MCF 10A (cell line): ENCODE data around the gene NFIB. TPM values are rescaled to one million over a fixed set of nuclear protein-coding genes. Genes with fewer than 3 reads are reported as not detected.

ENCODE experiments used
- BruUV-seq: library from RNA; stranded (reverse); fragments of 400-500 nt; replicated peaks from 2 replicates; lab custom pipeline; 2021; lab: Mats Ljungman, UMichigan
- CTCF ChIA-PET: fragments of 300-600 bp; sonication (Branson Sonifier 250); formaldehyde crosslinking; extraction: SDS; loops from one replicate; lab custom pipeline; 2021; ENCODE audit warnings: antibody characterized with exemption, inconsistent platforms; lab: Yijun Ruan, JAX
- POLR2A ChIA-PET: fragments of 300-600, 350-650 bp; sonication (Branson Sonifier 250); formaldehyde crosslinking; extraction: SDS; loops from one replicate; lab custom pipeline; 2020; ENCODE audit warnings: antibody characterized with exemption, inconsistent platforms; lab: Yijun Ruan, JAX
- DNase-seq: peaks from one replicate; pipeline ENCODE4 v3.0.0-alpha.2; 2018; ENCODE audit not compliant: unreplicated experiment
- H3K27ac Mint-ChIP-seq: one replicate; pipeline ENCODE4 v1.8.0; 2022; ENCODE audit warnings: mild to moderate bottlenecking, low read depth, mixed read lengths; ENCODE audit not compliant: unreplicated experiment
- H3K27me3 Mint-ChIP-seq: one replicate; pipeline ENCODE4 v1.8.0; 2022; ENCODE audit warnings: mixed read lengths; ENCODE audit not compliant: insufficient read depth, unreplicated experiment
- H3K36me3 Mint-ChIP-seq: one replicate; pipeline ENCODE4 v1.8.0; 2022; ENCODE audit warnings: mild to moderate bottlenecking, moderate library complexity, mixed read lengths; ENCODE audit not compliant: insufficient read depth, unreplicated experiment
- H3K4me1 Mint-ChIP-seq: one replicate; pipeline ENCODE4 v1.8.0; 2022; ENCODE audit warnings: mixed read lengths; ENCODE audit not compliant: insufficient read depth, unreplicated experiment
- H3K4me3 Mint-ChIP-seq: one replicate; pipeline ENCODE4 v1.8.0; 2022; ENCODE audit warnings: mild to moderate bottlenecking, moderate library complexity, mixed read lengths; ENCODE audit not compliant: unreplicated experiment
- H3K9me3 Mint-ChIP-seq: one replicate; pipeline ENCODE4 v1.8.0; 2022; ENCODE audit warnings: mixed read lengths; ENCODE audit not compliant: unreplicated experiment
- CTCF ChIP-seq: fragments of 200-600 bp; IDR thresholded peaks from one replicate; pipeline ENCODE4 v1.8.0; 2022; ENCODE audit warnings: antibody characterized with exemption, mild to moderate bottlenecking; ENCODE audit not compliant: unreplicated experiment
- intact Hi-C: fragments of 100-400 bp; cut with micrococcal nuclease; formaldehyde crosslinking; loops from 2 replicates; pipeline ENCODE4 v1.14.1; 2022
- total RNA-seq: library from RNA; stranded (reverse); gene quantifications from 2 replicates; pipeline ENCODE4 v1.2.3, GENCODE V29; 2022

The NFIB gene
- total RNA-seq, 1 experiment from 2014 or later, result 70.8 TPM

DNA sequence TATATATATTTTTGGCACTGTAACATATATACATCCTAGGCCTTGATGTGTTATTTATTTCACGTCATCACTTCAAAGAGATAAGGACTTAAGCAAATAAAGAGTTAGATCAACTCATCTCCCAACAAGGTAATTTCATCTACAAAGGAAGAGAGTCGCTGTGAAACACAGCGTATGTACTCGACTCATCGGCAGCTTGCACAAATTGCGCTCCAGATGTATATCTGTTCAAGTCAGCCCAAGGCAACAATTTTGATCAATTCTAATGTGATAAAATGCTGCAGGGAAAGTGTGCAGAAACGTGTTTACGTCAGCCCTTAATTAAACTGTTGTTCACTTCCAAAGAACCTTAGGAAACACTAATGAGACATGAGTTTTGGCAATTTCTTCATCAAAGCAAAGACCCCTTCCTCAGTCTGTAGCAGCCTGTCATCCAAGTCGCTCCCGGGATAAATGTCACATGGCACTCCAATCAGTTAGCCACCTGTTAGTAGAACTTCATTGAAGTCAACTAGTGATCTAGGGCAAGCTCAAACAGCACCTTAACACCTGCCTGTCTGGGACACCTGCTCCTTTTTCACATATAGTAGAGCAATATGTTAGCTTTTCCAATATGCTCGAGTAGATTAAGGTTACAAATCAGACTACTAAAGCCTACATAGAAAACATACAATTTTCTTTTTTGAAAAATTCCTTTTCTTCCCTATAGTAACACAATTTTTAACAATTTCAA lies 182.4 kb downstream of the NFIB start:
- no TSS peak for BruUV-seq
- Mint-ChIP-seq H3K27me3 (no peaks in the 10 kb centered on the region), H3K4me1 (no peaks in the 10 kb centered on the region), H3K27ac (no peak overlapping the region), H3K36me3 (peaks cover 45% of the 10 kb centered on the region), H3K9me3 (no peaks in the 10 kb centered on the region), H3K4me3 (no peak overlapping the region)
- intact Hi-C loops, result no loop called here
- DNase-seq, result no peak
- CTCF ChIA-PET, result interaction anchor here (0.6 to 0.7 kb wide), 3 partner anchors 221 to 1017 kb away, joined by 3 to 4 read pairs (median 4); no protein-coding TSS in a partner anchor
- no peak for TF ChIP-seq CTCF
- POLR2A ChIA-PET, result interaction anchor here (0.7 to 1.6 kb wide), 3 partner anchors 12 to 176 kb away, joined by 3 to 8 read pairs (median 4); no protein-coding TSS in a partner anchor

GRCh38 chr9:14127656-14128055 lies 186.3 kb downstream of the NFIB start:
- ChIA-PET POLR2A (interaction anchor here (0.6 to 1.6 kb wide), 3 partner anchors 12 to 234 kb away, joined by 3 to 6 read pairs (median 4); no protein-coding TSS in a partner anchor), CTCF (no interaction called here)
- no peak for TF ChIP-seq CTCF
- intact Hi-C loops, result no loop called here
- no peaks in the 10 kb centered on the region for H3K9me3 Mint-ChIP-seq
- H3K36me3 Mint-ChIP-seq, result peaks cover 61% of the 10 kb centered on the region
- no peak overlapping the region for H3K27ac Mint-ChIP-seq
- H3K4me1 Mint-ChIP-seq, result no peaks in the 10 kb centered on the region
- H3K27me3 Mint-ChIP-seq, result no peaks in the 10 kb centered on the region
- no TSS peak for BruUV-seq
- no peak overlapping the region for H3K4me3 Mint-ChIP-seq
- no peak for DNase-seq

DNA sequence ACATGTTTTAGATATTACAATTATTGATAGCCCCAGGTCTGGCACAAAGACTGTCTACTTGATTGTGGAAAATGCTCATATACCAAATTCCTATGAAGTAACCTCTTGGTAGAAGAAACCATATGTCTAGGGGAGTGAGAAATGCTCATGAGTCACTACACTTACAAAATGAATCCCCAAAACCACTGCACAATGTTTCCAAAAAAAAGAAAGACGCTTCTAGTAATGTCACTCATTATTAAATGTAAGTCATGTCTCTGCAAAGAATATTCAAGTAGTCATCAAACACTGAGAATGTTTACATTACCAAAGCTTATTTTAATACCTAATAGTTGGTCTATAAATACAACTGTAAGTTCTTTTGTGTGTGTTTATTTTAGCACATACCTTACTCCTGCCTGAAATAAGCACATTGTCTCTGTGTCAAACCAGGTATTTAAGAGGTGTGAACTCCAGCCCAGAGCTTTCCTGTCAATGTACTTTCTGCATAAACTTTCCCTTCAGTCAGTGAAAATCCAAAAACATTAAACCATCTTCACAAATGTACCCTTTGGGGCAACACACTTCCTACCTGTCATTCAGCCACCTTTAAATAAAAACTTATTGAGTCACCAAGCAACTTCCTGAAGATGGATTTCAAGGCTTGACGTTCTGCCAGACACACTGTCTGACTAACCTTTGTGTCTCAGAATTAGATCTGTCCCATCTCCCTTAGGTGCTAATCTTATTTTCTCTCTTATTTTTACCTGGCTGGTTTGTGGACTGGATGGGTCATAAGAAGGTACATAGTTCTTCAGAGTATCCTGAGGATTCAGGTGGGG lies 194.0 kb downstream of the NFIB start:
- BruUV-seq, result no TSS peak
- H3K4me1 Mint-ChIP-seq, result peaks cover 13% of the 10 kb centered on the region
- peak; percentile 72 for DNase-seq
- peaks cover 80% of the 10 kb centered on the region for H3K36me3 Mint-ChIP-seq
- CTCF ChIA-PET, result interaction anchor here (0.5 to 1.0 kb wide), 3 partner anchors 624 to 1306 kb away, joined by 3 read pairs; no protein-coding TSS in a partner anchor
- no peak for TF ChIP-seq CTCF
- POLR2A ChIA-PET, result interaction anchor here (0.5 to 1.7 kb wide), 12 partner anchors 9 to 119 kb away, joined by 3 to 8 read pairs (median 3); no protein-coding TSS in a partner anchor
- no peak overlapping the region for H3K4me3 Mint-ChIP-seq
- peak overlapping the region; percentile 16 for H3K27ac Mint-ChIP-seq
- no peaks in the 10 kb centered on the region for H3K27me3 Mint-ChIP-seq
- intact Hi-C loops, result loop anchor here (5.0 kb wide), 1 partner anchor 202 kb away; no protein-coding TSS in a partner anchor
- H3K9me3 Mint-ChIP-seq, result no peaks in the 10 kb centered on the region
